COLO668 (cell line): ENCODE measurements around the gene C4orf50.

Experiments
- DNase-seq: peaks from one replicate; lab custom pipeline; 2025; ENCODE audit not compliant: unreplicated experiment; lab: John Stamatoyannopoulos, UW

Gene C4orf50

DNA sequence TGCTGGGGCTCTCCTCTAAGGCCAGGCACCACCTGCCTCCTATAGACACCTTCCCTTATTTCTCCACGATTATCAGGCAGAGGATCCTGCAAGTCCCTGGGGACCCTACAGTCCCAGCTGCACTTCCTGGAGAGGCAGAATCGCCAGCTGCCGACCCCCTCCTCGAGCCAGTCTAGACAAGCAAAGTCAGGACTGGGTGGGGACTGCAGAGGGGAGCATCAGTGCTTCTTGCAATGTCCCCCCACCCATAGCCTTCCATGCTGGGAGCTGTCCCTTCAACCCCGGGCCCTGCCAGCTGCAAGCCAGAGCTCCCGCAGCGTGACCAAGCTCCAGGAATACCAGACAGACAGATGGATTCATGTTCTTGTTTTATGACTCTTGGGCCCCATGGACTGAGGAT is 124.0 kb downstream of the C4orf50 start:
- DNase-seq: peak; percentile 12

DNA sequence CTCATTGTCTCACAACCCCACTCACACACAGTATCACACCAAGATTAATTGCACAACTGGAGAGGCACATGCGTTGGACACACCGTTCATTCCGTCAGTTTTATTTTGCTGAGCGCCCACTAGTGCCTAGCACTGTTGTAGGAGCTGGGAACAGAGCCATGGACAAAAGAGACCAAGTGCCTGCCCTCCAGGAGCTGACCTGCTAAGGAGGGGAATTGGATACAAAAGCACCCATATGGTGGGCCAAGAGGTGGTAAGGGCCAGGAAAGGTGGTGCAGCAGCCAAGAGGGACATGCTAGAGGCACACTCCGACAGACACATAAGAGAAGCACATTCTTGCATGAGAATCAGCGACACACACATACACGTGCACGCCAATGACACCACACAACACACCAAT is 124.6 kb downstream of the C4orf50 start:
- DNase-seq: no peak

DNA sequence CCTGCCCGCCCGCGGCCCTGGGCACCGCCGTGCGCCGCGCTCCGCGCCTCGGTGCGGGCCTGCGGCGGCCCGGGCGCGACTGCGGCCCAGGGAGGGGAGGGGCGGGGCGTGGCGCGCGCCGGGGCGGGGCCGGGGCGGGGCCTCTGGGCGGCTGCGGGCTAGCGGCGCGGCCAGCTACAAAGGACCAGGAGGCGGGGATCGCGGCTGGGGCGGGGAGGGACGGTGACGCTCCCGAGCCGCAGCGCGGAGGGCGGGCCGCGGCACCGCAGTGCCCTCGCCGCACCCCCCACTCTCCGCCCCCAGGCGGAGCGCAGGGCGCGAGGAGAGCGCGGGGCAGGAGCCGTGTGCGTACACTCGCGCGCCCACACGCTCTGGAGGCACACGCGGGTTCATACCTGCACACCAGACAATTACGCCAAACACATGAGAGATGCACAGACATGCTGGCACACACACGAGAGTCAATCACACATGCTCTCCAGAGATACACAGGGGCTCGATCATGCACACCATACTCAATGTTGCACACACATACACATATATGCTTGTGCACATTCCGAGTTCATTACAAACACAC is 125.1 kb downstream of the C4orf50 start, which contains the start of gene CRMP1:
Gene CRMP1 (minus strand): TSS at position 83 of the 577 bp plus-strand sequence. CDS start 117 bp downstream, outside the sequence.
- peak; percentile 90 for DNase-seq

DNA sequence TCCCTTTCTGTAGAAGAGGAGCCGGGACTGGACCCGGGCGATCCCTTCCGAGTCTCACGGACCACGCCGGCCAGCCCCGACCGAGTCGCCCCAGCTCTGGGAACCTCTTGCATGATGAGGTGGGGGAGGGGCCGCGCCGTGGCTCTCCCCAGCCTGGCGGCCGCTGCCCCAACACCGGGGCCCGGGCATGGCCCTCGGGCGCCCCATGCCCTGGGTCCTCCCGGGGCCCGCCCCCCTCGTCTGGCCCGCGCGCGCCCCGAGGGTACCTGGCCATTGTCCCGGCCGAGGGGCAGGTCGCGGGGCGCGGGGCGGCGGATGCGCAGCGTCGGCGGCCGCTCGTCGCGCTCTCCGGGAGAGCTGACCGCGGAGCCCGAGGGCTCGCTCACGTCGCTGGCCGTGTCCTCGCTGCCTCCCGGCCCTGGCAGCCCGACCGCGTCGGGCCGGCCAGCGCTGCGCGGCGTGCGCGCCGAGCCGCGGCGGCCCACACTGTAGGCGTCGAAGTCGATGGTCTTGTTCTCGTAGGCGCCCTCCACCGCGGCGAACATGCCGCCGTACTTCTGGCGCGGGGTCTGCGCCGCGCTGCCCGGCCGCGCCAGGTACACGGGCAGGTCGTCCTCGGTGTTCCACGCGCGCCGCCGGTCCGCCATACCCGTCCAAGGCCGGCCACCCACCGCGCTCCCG is 125.8 kb downstream of the C4orf50 start:
- DNase-seq: peak; percentile 76

DNA sequence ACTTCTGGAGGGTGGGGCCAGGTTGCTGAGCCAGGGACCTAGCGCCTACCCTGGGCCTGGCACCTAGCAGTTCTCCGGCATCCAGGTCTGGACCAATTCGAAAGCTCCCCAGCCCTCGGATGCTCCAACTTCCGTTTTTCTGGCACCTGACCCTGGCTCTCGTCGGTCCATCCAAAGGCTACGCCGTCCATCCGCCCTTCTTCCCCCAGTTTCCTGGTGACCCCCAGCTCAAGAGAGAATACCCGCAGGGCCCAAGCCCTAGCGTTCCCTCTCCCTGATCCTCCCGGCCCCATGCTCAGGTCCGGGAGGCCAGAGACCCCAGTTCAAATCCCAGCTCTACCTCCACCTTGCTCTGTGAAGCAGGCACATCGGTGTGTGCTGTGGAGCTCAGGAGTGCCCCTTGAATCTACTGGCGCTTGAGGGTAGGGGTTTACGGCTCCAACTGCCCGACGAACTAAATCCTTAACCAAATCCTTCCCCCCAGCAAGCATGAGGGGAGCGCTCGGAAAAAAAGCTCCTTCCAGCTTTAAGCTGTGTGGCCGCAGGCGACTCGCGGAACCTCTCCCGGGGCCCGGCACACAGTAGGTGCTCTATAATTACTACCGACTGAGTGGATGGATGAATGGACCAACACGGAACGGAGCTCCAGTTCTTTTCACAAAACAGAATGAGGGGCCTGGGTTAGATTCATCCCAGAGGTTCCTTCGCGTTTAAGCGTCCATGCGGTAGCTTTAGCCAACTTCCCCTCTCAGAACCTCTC is 126.5 kb downstream of the C4orf50 start:
- peak; percentile 49 for DNase-seq

DNA sequence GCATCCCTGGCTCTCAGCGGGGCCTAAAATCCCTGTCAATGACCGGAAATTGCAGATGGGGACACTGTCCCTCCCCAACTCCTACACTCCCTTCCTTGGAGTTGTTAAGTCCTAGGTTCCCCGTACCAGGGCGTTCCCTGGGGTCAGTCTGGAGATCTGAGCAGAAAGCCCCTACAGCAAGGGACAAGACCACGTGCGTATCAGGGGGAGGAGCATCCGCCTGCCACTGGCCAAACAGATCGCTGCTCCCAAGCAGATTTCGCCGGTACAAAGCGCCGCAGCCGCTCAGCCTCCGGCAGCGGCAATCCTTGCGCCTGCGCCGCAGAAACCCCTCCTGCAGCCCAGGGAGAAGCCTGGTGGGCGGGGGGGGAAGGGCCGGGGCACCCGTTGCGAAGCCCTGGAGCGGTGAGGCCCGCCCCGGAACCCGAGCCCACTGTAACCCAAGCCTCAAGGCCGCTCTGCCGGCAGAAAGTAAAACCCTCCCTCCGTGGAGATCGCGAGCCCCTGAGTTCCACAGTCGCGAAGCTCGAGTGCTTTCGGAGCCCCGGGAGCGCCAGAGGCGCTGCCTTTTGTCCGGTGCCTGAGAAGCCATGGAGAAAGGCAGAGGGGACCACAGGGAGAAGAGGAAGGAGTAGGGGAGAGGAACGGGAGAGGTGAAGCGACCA is 128.0 kb downstream of the C4orf50 start:
- peak; percentile 95 for DNase-seq

DNA sequence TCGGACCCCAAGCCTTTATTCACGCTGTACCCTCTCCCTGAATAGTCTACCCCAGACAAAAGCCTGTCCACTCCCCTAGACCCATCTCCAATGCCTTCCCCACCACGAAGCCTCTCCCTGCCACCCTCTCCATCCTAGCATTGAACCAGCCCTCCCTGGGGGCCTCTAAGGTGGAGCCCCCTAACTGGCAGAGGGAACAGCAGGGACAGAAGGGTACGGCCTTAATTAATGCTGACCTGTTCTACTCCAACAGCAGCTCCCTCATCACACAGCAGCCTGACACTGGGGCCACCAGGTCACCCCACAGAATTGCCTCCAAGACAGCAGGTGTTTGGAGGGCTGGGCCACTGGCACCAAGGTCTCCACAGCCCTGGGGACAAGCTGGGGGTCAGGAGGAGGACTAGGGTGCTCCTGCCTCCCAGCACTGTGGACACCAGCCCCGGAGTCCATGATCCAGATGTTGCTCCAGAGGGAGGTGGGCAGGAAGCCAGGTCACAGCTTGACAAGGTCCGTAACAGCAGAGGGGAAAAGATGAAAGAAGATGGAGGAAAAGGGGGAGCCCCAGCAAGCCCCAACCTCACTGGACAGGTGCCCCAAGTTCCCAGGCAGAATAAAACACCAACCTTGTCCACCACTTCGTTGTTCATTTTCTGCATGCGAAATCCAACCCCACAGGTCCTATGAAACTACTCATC is 129.1 kb downstream of the C4orf50 start:
- DNase-seq: peak; percentile 23

DNA sequence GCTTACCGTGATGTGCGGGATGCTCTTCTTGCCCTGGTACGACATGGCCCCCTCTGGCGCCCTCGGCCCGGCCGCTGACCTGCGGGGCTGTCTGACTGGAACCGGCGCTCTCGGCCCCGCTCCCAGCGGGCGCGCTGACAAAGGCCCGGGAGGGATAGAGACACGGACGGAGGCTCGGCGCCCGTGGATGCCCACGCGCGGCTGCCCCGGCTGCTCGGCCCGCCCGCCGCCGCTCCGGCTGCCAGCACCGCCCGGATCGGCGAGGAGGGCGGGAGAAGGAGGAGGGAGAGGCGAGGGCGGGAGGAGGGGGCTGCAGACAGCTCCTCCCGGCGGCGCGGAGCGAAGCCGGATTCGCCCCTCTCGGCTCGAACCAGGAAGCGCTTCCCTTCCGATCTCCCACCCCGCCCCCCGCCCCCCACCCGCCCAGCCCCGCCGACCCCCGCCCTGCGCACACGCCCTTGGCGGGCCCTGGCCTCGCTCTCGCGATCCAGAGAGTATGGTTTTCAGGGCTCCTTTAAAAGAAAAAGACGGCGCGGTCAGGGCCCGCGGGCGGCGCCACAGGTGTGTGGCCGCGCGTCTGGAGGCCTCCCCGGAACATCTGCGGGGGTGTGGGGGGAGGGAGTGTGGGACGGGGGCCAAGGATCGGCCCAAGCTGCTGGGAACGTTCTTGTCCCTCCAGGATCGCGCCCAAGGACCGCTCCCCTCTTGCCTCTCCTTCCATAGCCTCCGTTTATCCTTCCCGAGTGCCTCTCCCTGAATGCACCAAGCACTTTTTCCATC is 129.8 kb downstream of the C4orf50 start:
- peak; percentile 85 for DNase-seq

DNA sequence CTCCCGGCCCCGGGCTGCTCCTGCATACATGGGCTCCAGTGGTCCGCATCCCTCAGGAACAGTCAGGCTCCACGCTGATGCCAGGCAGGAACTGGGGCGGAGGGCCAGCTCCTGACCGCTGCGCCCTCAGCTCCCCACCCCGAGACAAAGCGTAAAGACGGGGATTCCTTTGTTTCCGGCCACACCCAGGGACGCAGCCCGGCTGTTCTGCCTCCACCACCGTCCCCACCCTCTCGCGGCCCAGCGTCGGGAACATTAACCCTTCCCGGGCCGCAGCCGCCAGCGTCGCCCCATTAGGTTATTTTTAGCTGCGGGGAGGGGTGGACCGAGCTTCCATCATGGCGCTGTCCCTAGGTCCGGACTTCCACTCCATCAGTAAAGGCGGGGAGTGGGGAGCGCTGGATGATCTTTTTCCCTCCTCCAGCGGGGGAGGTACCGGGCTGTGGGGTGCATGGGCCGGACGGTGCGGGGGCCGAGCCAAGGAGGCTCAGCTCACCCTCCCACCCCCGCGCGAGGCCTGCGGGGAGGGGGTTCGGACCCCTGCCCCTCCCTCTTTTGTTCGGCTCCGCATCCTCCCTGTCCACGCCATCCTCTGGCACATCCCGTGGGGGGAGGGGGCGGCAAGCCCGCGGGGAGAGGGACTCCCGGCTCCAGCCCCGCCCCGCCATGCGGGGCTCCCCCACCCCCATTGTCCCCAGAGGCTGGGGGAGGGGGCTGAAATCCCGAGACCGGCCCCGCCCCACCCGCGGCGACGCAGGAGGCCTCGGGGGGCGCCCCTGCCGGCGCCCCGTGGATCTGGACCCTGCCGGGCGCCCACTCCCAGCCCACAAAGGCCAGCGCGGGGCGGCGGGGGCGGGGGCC is 130.6 kb downstream of the C4orf50 start:
- DNase-seq: peak; percentile 86

DNA sequence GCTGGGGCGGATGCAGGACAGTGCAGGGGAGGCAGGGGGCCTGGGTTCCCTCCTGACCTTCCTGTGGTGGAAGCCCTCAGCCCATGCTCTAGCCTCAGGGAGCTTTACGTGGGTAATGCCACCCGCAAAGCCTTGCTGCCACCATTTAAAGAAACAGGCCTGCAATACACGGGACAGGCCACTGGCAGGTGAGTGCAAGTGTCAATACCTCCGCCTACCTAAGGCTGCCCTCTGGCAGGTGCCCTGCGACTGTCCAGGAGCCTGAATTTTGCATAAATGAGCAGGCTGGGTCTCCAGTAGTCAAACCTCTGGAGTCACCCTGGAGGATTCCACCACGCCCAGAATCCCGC is 131.2 kb downstream of the C4orf50 start:
- DNase-seq: no peak

DNA sequence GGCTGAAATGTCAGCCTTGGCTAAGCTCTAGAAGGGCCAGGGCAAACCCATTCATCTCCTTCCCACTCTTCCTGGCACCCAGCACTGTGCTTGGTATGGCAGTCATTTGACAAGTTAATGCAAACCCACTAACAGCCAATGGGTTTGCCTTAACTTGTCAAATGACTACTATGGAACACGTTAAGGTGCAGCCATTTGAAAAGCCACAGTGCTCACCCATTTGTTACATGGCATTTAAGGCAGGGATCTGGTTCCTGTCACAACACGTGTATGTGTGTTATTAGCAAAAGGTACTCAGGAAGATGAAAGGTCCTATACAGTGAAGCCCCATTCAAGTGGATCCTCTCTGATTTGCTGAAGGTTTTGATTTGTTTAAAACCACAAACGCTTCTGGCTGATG is 132.5 kb downstream of the C4orf50 start:
- DNase-seq: no peak

DNA sequence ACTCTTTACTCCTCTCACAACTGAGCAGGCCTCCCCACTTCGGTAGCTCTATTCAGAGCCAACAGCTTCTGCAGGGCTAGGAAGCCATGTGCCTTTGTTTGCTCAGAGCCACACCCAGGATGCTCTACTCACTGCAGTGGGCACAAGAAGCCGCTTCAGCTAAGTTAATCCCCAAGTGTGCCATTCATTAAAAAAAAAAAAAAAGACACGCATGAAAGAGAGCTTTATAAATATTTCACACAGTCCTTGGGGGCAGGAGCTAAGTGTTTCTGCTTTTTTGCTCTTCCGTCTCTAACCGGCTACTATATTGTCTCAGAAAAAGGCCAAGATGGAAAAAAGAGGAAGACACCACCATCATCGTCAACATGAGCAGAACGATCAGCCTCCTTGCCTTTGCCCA is 133.4 kb downstream of the C4orf50 start:
- DNase-seq: peak; percentile 51

DNA sequence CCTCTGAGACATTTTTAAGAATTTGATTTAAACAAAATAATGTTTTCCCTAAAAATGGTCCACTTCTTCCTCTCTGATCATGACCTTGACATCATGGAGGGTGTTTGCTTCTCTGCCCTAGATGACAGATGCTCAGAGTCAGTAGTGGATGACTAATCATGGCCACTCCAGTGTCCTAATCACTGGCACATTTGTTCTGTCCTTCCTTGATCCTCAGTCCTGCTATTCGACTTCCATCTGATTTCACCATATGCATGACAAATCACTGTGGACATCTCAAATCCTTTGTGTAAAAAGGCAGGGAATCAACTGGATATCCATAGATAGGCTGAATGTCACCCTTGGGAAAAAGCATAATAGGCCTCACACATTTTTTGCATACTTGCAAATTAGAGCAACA is 134.3 kb downstream of the C4orf50 start:
- DNase-seq: no peak

DNA sequence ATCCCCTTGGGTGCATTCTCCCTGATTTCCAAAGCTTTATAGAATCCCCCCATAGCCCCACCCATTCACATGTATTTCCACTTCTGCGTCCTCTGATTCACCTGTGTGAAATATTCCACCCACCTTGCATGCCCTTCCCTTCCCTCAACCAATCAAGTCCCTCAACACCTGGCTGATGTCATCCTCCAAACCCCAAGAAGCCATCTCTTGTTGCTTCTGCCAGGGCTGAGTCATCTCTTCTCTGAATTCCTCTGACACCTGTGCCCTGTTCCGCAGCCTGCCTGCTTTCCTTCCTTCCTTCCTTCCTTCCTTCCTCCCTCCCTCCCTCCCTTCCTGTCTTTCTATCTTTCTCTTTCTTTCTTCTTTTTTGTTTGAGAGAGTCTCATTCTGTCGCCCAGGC is 135.3 kb downstream of the C4orf50 start:
- DNase-seq: peak; percentile 38

DNA sequence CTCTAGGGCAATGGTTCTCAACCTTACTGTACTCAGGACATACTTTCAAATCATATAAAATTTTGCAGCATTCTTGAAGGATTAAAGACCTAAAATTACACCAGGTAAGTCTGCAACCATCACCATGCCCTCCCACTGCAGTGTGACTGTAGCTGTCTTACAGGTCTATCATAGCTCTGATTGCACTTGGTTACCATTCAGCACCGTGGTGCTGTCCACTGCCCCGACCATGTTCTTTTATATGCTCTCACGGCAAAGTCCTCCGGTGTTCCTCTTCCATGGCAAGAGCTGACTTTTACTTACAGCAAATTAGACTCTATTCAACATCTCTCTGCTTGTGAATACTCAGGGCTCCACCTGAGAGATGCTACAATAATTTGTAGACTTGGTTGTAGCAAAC is 136.9 kb downstream of the C4orf50 start:
- no peak for DNase-seq

DNA sequence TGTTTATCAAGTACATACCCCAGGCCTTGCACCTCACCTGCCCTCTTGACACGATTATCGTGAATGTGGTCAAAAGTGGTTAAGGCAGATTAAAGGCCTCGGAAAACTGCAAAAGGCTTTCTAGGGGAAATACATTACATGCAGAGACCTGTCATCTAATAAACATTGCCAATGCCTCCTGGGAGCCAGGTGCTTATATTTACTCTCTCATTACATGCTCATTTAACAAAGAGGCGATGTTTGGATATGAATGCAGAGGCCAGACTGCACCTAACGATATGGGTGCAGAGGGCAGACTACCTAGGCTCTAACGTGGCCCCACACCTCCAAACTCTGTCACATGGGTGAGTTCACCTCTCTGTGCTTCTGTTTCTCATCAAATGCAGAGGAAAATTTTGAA is 139.9 kb downstream of the C4orf50 start:
- peak; percentile 56 for DNase-seq

DNA sequence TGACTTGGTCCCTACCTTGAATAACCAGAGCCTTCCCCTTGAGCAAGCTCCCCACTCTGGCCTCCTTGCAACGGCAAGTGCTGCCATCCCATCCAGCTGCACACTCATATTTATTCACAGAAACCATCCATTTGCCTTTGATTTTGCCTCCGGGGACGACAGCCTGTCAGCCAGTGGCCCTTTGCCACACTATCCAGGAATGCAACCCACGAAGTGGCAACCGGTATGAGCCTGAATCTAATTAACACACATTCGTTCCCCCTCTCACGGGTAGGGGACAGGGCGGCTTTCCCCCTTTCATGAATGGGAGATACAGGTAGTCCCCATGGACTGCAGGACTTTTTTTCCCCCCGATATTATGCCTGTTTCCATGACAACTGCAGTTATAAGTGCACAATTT is 140.8 kb downstream of the C4orf50 start:
- DNase-seq: no peak

DNA sequence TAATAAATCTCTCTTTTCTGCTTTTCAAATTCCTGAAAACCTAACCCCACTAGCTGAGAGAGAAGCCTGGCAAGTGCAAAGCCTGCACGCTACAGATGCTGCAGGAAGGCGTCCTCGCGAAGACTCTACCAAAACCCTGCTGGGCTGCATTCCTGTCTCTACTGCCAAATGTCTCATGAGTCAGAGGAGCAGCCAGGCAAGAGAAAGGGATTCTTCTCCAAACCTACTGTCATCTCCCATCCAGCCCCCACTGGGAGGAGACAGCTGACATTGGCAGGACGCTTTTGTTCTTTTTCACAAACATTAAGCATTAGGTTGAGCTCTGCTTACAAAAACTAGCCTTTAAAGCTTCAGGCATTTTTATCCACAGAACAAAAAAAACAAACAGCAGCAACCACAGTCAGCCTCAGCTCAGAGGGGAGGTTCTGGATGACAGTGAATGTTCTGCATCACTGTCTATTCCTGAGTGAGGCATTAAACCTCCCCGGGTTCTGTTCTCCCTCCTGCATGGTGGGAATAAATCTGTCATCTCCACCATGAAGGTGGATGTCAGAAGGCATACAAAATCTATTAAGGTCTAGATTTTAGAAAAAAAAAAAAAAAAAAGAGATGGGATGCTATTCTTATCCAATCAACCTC is 143.3 kb downstream of the C4orf50 start:
- DNase-seq: peak; percentile 29

DNA sequence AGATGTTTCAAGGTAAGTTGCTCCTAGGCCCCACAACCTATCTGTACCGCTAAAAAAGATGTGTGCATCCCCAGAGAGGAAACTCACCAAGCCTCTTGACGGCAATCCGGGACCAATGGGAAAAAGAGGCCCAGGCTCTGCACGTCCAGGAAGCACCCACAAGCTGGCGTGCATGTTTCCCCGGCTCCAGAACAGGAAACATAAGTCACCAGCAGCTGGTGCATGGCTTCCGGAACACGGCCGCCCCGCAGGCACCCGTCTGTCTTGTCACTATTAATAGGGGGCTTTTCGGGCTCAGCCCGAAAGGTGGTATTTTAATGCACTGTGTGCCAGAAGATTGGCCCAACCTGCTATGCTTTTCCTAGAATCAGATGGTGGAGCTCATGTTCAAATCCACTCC is 147.5 kb downstream of the C4orf50 start:
- peak; percentile 21 for DNase-seq
